Measurements from ENCODE around the gene CBARP. TPM values are rescaled to one million over a fixed set of nuclear protein-coding genes. Genes with fewer than 3 reads are reported as not detected.
"Not testable (repeated sequence)": the region's sequence is repeated elsewhere in the genome, so short reads cannot be mapped to it uniquely, and the experiment has no call there.

CBARP gene
- total and polyA plus RNA-seq, 2 donors, result 0.43 to 0.53 TPM

GRCh38 chr19:1213391-1214286, 24.2 kb downstream of the CBARP start:
- H3K4me3 ChIP-seq (ENCODE audit: low read depth, low read length), result no peak overlapping the region

GRCh38 chr19:1211494-1212234, 26.1 kb downstream of the CBARP start:
- peaks cover 3% of the 10 kb centered on the region for H3K4me1 ChIP-seq (ENCODE audit: insufficient read depth)
- WGBS, result 84% methylated on average over 33 of the region's 33 CpGs
- no peak overlapping the region for H3K27ac ChIP-seq (ENCODE audit: low read depth)
- no peaks in the 10 kb centered on the region for H3K36me3 ChIP-seq (ENCODE audit: insufficient read depth)
- DNase-seq (ENCODE audit: extremely low spot score), result no peak
- no peak overlapping the region for H3K4me3 ChIP-seq (ENCODE audit: low read depth, low read length)

More at GRCh38 chr19:1213391-1214286, 24.2 kb downstream of the CBARP start:
- no peaks in the 10 kb centered on the region for H3K36me3 ChIP-seq (ENCODE audit: insufficient read depth)
- no peak for DNase-seq (ENCODE audit: extremely low spot score)
- whole genome bisulfite sequencing, result 58% methylated on average over 39 of the region's 39 CpGs
- peaks cover 3% of the 10 kb centered on the region for H3K4me1 ChIP-seq (ENCODE audit: insufficient read depth)
- H3K27ac ChIP-seq (ENCODE audit: low read depth), result no peak overlapping the region

- H3K4me1 ChIP-seq (ENCODE audit: insufficient read depth), result peaks cover 3% of the 10 kb centered on the region
- H3K4me3 ChIP-seq (ENCODE audit: low read depth, low read length), result no peak overlapping the region
Measured at GRCh38 chr19:1210227-1210538, 27.6 kb downstream of the CBARP start.

GRCh38 chr19:1208830-1209229, 29.0 kb downstream of the CBARP start:
- H3K4me3 ChIP-seq (ENCODE audit: low read depth, low read length); H3K36me3 ChIP-seq (ENCODE audit: insufficient read depth); H3K27ac ChIP-seq (ENCODE audit: low read depth); DNase-seq (ENCODE audit: extremely low spot score); H3K4me1 ChIP-seq (ENCODE audit: insufficient read depth): not testable (repeated sequence)
- WGBS, result 65% methylated on average over 10 of the region's 10 CpGs

More at GRCh38 chr19:1210227-1210538, 27.6 kb downstream of the CBARP start:
- H3K36me3 ChIP-seq (ENCODE audit: insufficient read depth), result no peaks in the 10 kb centered on the region
- DNase-seq (ENCODE audit: extremely low spot score), result no peak
- WGBS, result 90% methylated on average over 13 of the region's 13 CpGs
- no peak overlapping the region for H3K27ac ChIP-seq (ENCODE audit: low read depth)

GRCh38 chr19:1206864-1207450, 30.8 kb downstream of the CBARP start:
- 1% methylated on average over 38 of the region's 38 CpGs for WGBS
- Histone ChIP-seq H3K27ac (ENCODE audit: low read depth) (peak overlapping the region; percentile 12), H3K36me3 (ENCODE audit: insufficient read depth) (no peaks in the 10 kb centered on the region), H3K4me3 (ENCODE audit: low read depth, low read length) (peak overlapping the region; percentile 98), H3K4me1 (ENCODE audit: insufficient read depth) (peaks cover 4% of the 10 kb centered on the region)
- DNase-seq (ENCODE audit: extremely low spot score), result no peak

- Histone ChIP-seq H3K4me3 (ENCODE audit: low read depth, low read length) (peak overlapping the region; percentile 98), H3K36me3 (ENCODE audit: insufficient read depth) (no peaks in the 10 kb centered on the region), H3K27ac (ENCODE audit: low read depth) (peak overlapping the region; percentile 53), H3K4me1 (ENCODE audit: insufficient read depth) (peaks cover 4% of the 10 kb centered on the region)
- DNase-seq (ENCODE audit: extremely low spot score), result no peak
- under 1% methylated on average over 78 of the region's 78 CpGs for WGBS
Measured at GRCh38 chr19:1206150-1206863, 31.5 kb downstream of the CBARP start.

GRCh38 chr19:1205114-1206099, 32.4 kb downstream of the CBARP start, which contains the start of gene STK11:
Gene STK11, plus strand, starts transcription at chr19:1205778. Its CDS starts 1,136 bp downstream, at chr19:1206914.
- Histone ChIP-seq H3K4me1 (ENCODE audit: insufficient read depth) (peaks cover 4% of the 10 kb centered on the region), H3K36me3 (ENCODE audit: insufficient read depth) (no peaks in the 10 kb centered on the region), H3K4me3 (ENCODE audit: low read depth, low read length) (peak within 1 kb of the TSS; percentile 98), H3K27ac (ENCODE audit: low read depth) (peak within 1 kb of the TSS; percentile 53)
- WGBS, result 3% methylated on average over 114 of the region's 114 CpGs
- peak; percentile 92 for DNase-seq (ENCODE audit: extremely low spot score)

- H3K4me3 ChIP-seq (ENCODE audit: low read depth, low read length); H3K36me3 ChIP-seq (ENCODE audit: insufficient read depth); DNase-seq (ENCODE audit: extremely low spot score); H3K27ac ChIP-seq (ENCODE audit: low read depth); H3K4me1 ChIP-seq (ENCODE audit: insufficient read depth): not testable (repeated sequence)
- 86% methylated on average over 4 of the region's 4 CpGs for WGBS
Measured at GRCh38 chr19:1200614-1201013, 37.2 kb downstream of the CBARP start.

- no peak for DNase-seq (ENCODE audit: extremely low spot score)
- no peaks in the 10 kb centered on the region for H3K36me3 ChIP-seq (ENCODE audit: insufficient read depth)
- H3K4me3 ChIP-seq (ENCODE audit: low read depth, low read length), result no peak overlapping the region
- peaks cover 2% of the 10 kb centered on the region for H3K4me1 ChIP-seq (ENCODE audit: insufficient read depth)
- H3K27ac ChIP-seq (ENCODE audit: low read depth), result no peak overlapping the region
- WGBS, result 87% methylated on average over 10 of the region's 10 CpGs
Measured at GRCh38 chr19:1199531-1199930, 38.3 kb downstream of the CBARP start.

- Histone ChIP-seq H3K36me3 (ENCODE audit: insufficient read depth) (no peaks in the 10 kb centered on the region), H3K4me1 (ENCODE audit: insufficient read depth) (no peaks in the 10 kb centered on the region), H3K27ac (ENCODE audit: low read depth) (no peak overlapping the region), H3K4me3 (ENCODE audit: low read depth, low read length) (no peak overlapping the region)
- 76% methylated on average over 9 of the region's 9 CpGs for WGBS
- no peak for DNase-seq (ENCODE audit: extremely low spot score)
Measured at GRCh38 chr19:1189419-1189818, 48.4 kb downstream of the CBARP start.

GRCh38 chr19:1183543-1184172, 54.1 kb downstream of the CBARP start:
- H3K4me3 ChIP-seq (ENCODE audit: low read depth, low read length), result no peak overlapping the region
- H3K27ac ChIP-seq (ENCODE audit: low read depth), result no peak overlapping the region
- H3K4me1 ChIP-seq (ENCODE audit: insufficient read depth), result no peaks in the 10 kb centered on the region
- no peaks in the 10 kb centered on the region for H3K36me3 ChIP-seq (ENCODE audit: insufficient read depth)
- WGBS, result 82% methylated on average over 19 of the region's 19 CpGs
- DNase-seq (ENCODE audit: extremely low spot score), result no peak

- WGBS, result 92% methylated on average over 11 of the region's 11 CpGs
- no peaks in the 10 kb centered on the region for H3K36me3 ChIP-seq (ENCODE audit: insufficient read depth)
- no peaks in the 10 kb centered on the region for H3K4me1 ChIP-seq (ENCODE audit: insufficient read depth)
- no peak overlapping the region for H3K4me3 ChIP-seq (ENCODE audit: low read depth, low read length)
- H3K27ac ChIP-seq (ENCODE audit: low read depth), result no peak overlapping the region
- DNase-seq (ENCODE audit: extremely low spot score), result no peak
Measured at GRCh38 chr19:1182727-1183126, 55.1 kb downstream of the CBARP start.

All from urinary bladder (tissue), 4 donors.